ENCODE data around the gene KAZALD1.
A peak's percentile ranks its signal among the peaks of the same experiment; 100 is the strongest.

The KAZALD1 gene

GRCh38 chr10:101091546-101092290 is 29.9 kb downstream of the KAZALD1 start:
- no peak for DNase-seq (ENCODE audit: low read depth in 4 of 4, low spot score in 1 of 4)

GRCh38 chr10:101092881-101093354 is 31.1 kb downstream of the KAZALD1 start:
- DNase-seq (ENCODE audit: low read depth in 4 of 4, low spot score in 1 of 4) = no peak

- DNase-seq (ENCODE audit: low read depth in 4 of 4, low spot score in 1 of 4) = no peak
These were observed 32.5 kb downstream of the KAZALD1 start for GRCh38 chr10:101094121-101094879.

GRCh38 chr10:101095004-101095403 is 33.2 kb downstream of the KAZALD1 start:
- no peak for DNase-seq (ENCODE audit: low read depth in 4 of 4, low spot score in 1 of 4)

GRCh38 chr10:101095550-101096213 is 33.9 kb downstream of the KAZALD1 start:
- peak; percentile 51 to 62 (median 56) for DNase-seq (ENCODE audit: low read depth in 4 of 4, low spot score in 1 of 4)

- no peak for DNase-seq (ENCODE audit: low read depth in 4 of 4, low spot score in 1 of 4)
These were observed 34.6 kb downstream of the KAZALD1 start for GRCh38 chr10:101096378-101096777.

GRCh38 chr10:101097881-101098280 is 36.1 kb downstream of the KAZALD1 start:
- no peak for DNase-seq (ENCODE audit: low read depth in 4 of 4, low spot score in 1 of 4)

GRCh38 chr10:101099901-101100300 is 38.1 kb downstream of the KAZALD1 start:
- no peak for DNase-seq (ENCODE audit: low read depth in 4 of 4, low spot score in 1 of 4)

GRCh38 chr10:101101372-101101881 is 39.6 kb downstream of the KAZALD1 start:
- DNase-seq (ENCODE audit: low read depth in 4 of 4, low spot score in 1 of 4) = no peak

- no peak for DNase-seq (ENCODE audit: low read depth in 4 of 4, low spot score in 1 of 4)
These were observed 41.6 kb downstream of the KAZALD1 start for GRCh38 chr10:101103430-101103829.

- DNase-seq (ENCODE audit: low read depth in 4 of 4, low spot score in 1 of 4) = no peak
These were observed 44.6 kb downstream of the KAZALD1 start for GRCh38 chr10:101106351-101106750.

- DNase-seq (ENCODE audit: low read depth in 4 of 4, low spot score in 1 of 4) = no peak
These were observed 46.0 kb downstream of the KAZALD1 start for GRCh38 chr10:101107771-101108170.

GRCh38 chr10:101110856-101111523 is 49.2 kb downstream of the KAZALD1 start:
- DNase-seq (ENCODE audit: low read depth in 4 of 4, low spot score in 1 of 4) = no peak

GRCh38 chr10:101111547-101111946 is 49.8 kb downstream of the KAZALD1 start:
- DNase-seq (ENCODE audit: low read depth in 4 of 4, low spot score in 1 of 4) = no peak

GRCh38 chr10:101112799-101113594 is 51.2 kb downstream of the KAZALD1 start:
- DNase-seq (ENCODE audit: low read depth in 4 of 4, low spot score in 1 of 4) = no peak

- DNase-seq (ENCODE audit: low read depth in 4 of 4, low spot score in 1 of 4) = no peak
These were observed 52.2 kb downstream of the KAZALD1 start for GRCh38 chr10:101113890-101114403.

GRCh38 chr10:101114646-101115045 is 52.9 kb downstream of the KAZALD1 start:
- no peak for DNase-seq (ENCODE audit: low read depth in 4 of 4, low spot score in 1 of 4)
